HFFc6 (cell line): ENCODE data around the gene KIF26B. TPM values are rescaled to one million over a fixed set of nuclear protein-coding genes. Genes with fewer than 3 reads are reported as not detected.
A peak's percentile ranks its signal among the peaks of the same experiment; 100 is the strongest.

Experiments
- DNase-seq: peaks from one replicate; pipeline ENCODE4 v3.0.0-alpha.2; 2018
- H3K27ac Mint-ChIP-seq: 2 replicates; pipeline ENCODE4 v1.8.0; 2020; ENCODE audit warnings: mild to moderate bottlenecking, mixed read lengths
- H3K27me3 Mint-ChIP-seq: 2 replicates; pipeline ENCODE4 v1.8.0; 2021; ENCODE audit warnings: mild to moderate bottlenecking, moderate library complexity, mixed read lengths; ENCODE audit not compliant: insufficient read depth
- H3K36me3 Mint-ChIP-seq: 2 replicates; pipeline ENCODE4 v1.8.0; 2021; ENCODE audit warnings: low read depth, mixed read lengths
- H3K4me1 Mint-ChIP-seq: 2 replicates; pipeline ENCODE4 v1.8.0; 2020; ENCODE audit warnings: low read depth, mixed read lengths
- H3K4me3 Mint-ChIP-seq: 2 replicates; pipeline ENCODE4 v1.8.0; 2020; ENCODE audit warnings: mild to moderate bottlenecking, moderate library complexity, mixed read lengths
- H3K9me3 Mint-ChIP-seq: 2 replicates; pipeline ENCODE4 v1.8.0; 2020; ENCODE audit warnings: mild to moderate bottlenecking, mixed read lengths
- CTCF ChIP-seq: fragments of 200-600 bp; sonication (generic); IDR thresholded peaks from 2 replicates; pipeline ENCODE4 v1.5.0; 2021; ENCODE audit warnings: antibody characterized with exemption, mild to moderate bottlenecking
- total RNA-seq, 6 experiments: library from RNA; stranded (reverse); fragmentation: NEBNext Ultra II Directional; extraction: Animal tissue kit (Norgen Biotek cat#: 25700); gene quantifications; 2 replicates in 1 of 6; 3 replicates in 5 of 6; pipeline ENCODE4 v1.2.3, GENCODE V29; 2021

Gene KIF26B
- total RNA-seq, 6 experiments from 2014 or later: 4.6 to 7.5 (median 5.5) TPM

- no peaks in the 10 kb centered on the region for H3K36me3 Mint-ChIP-seq
- H3K27ac Mint-ChIP-seq: no peak overlapping the region
- DNase-seq: no peak
- H3K9me3 Mint-ChIP-seq: no peaks in the 10 kb centered on the region
- H3K4me3 Mint-ChIP-seq: no peak overlapping the region
- TF ChIP-seq CTCF: no peak
- H3K4me1 Mint-ChIP-seq: no peaks in the 10 kb centered on the region
- no peaks in the 10 kb centered on the region; the same call in 1 of the 2 replicates for H3K27me3 Mint-ChIP-seq
Measured at GRCh38 chr1:245118066-245118465, 36.7 kb upstream of the KIF26B start.

GRCh38 chr1:245118806-245119205 is 36.0 kb upstream of the KIF26B start:
- H3K36me3 Mint-ChIP-seq: no peaks in the 10 kb centered on the region

GRCh38 chr1:245121523-245121922 is 33.3 kb upstream of the KIF26B start:
- peak; percentile 12; the same call in 1 of the 2 replicates for TF ChIP-seq CTCF
- H3K27me3 Mint-ChIP-seq: peaks cover 5% of the 10 kb centered on the region; the same call in 1 of the 2 replicates
- 0 out of 2 replicates have a peak, but pooled peaks cover 6% of the 10 kb centered on the region for H3K36me3 Mint-ChIP-seq
- H3K27ac Mint-ChIP-seq: no peak overlapping the region
- peaks cover 4% of the 10 kb centered on the region; the same call in 1 of the 2 replicates for H3K4me1 Mint-ChIP-seq
- no peak for DNase-seq
- H3K4me3 Mint-ChIP-seq: no peak overlapping the region
- H3K9me3 Mint-ChIP-seq: no peaks in the 10 kb centered on the region

More at GRCh38 chr1:245118806-245119205, 36.0 kb upstream of the KIF26B start:
- TF ChIP-seq CTCF: no peak
- Mint-ChIP-seq H3K4me1 (no peaks in the 10 kb centered on the region), H3K9me3 (no peaks in the 10 kb centered on the region), H3K4me3 (no peak overlapping the region), H3K27me3 (no peaks in the 10 kb centered on the region; the same call in 1 of the 2 replicates), H3K27ac (no peak overlapping the region)
- no peak for DNase-seq

GRCh38 chr1:245124241-245124640 is 30.5 kb upstream of the KIF26B start:
- no peaks in the 10 kb centered on the region for H3K9me3 Mint-ChIP-seq
- no peak overlapping the region for H3K27ac Mint-ChIP-seq
- H3K4me1 Mint-ChIP-seq: peaks cover 8% of the 10 kb centered on the region; the same call in 1 of the 2 replicates
- H3K36me3 Mint-ChIP-seq: 0 out of 2 replicates have a peak, but pooled peaks cover 6% of the 10 kb centered on the region
- peaks cover 6% of the 10 kb centered on the region for H3K27me3 Mint-ChIP-seq
- no peak for DNase-seq
- no peak for TF ChIP-seq CTCF
- H3K4me3 Mint-ChIP-seq: no peak overlapping the region

- DNase-seq: no peak
- Mint-ChIP-seq H3K4me3 (no peak overlapping the region), H3K4me1 (peaks cover 12% of the 10 kb centered on the region), H3K27ac (no peak overlapping the region), H3K27me3 (peaks cover 6% of the 10 kb centered on the region), H3K9me3 (no peaks in the 10 kb centered on the region), H3K36me3 (0 out of 2 replicates have a peak, but pooled peaks cover 6% of the 10 kb centered on the region)
- TF ChIP-seq CTCF: no peak
Measured at GRCh38 chr1:245124644-245125043, 30.1 kb upstream of the KIF26B start.
